Loucy (cell line): Measurements from ENCODE around the gene VSIG10.

Experiments
- EZH2phosphoT487 ChIP-seq: fragments of 200-600 bp; IDR thresholded peaks from 2 replicates; pipeline ENCODE4 v1.6.1; 2018; ENCODE audit warnings: antibody characterized with exemption, mild to moderate bottlenecking, moderate library complexity, borderline replicate concordance
- TF ChIP-seq, protein P1 (sequence below): fragments of 200-600 bp; sonication (generic); conservative IDR thresholded peaks from 2 replicates; pipeline ENCODE4 v1.5.1; 2014; ENCODE audit warnings: mild to moderate bottlenecking, antibody characterized with exemption, low read length

DNA sequence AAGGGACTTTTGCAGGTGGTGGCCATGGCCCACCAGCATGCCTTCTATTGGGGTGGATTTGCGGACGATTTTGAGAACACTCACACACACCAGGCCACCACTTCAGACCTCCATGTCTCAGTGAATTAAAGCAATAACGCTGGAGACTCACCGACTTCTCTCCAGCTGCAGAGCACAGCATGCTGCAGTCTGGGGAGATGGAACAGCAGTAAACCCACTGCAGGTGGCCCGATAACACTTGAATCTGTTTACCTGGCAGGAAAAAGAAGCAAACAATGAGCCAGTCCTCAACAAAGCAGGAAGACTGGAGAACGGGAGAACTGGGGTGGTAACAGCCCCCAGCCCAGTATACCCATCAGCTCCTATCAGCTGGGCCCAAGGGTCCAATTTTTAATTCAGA is 65.7 kb downstream of the VSIG10 start:
- TF ChIP-seq EZH2phosphoT487 = no peak
- TF ChIP-seq, protein P1, sequence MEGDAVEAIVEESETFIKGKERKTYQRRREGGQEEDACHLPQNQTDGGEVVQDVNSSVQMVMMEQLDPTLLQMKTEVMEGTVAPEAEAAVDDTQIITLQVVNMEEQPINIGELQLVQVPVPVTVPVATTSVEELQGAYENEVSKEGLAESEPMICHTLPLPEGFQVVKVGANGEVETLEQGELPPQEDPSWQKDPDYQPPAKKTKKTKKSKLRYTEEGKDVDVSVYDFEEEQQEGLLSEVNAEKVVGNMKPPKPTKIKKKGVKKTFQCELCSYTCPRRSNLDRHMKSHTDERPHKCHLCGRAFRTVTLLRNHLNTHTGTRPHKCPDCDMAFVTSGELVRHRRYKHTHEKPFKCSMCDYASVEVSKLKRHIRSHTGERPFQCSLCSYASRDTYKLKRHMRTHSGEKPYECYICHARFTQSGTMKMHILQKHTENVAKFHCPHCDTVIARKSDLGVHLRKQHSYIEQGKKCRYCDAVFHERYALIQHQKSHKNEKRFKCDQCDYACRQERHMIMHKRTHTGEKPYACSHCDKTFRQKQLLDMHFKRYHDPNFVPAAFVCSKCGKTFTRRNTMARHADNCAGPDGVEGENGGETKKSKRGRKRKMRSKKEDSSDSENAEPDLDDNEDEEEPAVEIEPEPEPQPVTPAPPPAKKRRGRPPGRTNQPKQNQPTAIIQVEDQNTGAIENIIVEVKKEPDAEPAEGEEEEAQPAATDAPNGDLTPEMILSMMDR = no peak
